ENCODE data around the gene MCM3.

The MCM3 gene

GRCh38 chr6:52301326-52301725 lies 16.8 kb upstream of the MCM3 start:
- no peak for DNase-seq

GRCh38 chr6:52300489-52300931 lies 16.0 kb upstream of the MCM3 start:
- DNase-seq = no peak

- DNase-seq = no peak
These were observed 15.1 kb upstream of the MCM3 start for GRCh38 chr6:52299653-52300052.

DNA sequence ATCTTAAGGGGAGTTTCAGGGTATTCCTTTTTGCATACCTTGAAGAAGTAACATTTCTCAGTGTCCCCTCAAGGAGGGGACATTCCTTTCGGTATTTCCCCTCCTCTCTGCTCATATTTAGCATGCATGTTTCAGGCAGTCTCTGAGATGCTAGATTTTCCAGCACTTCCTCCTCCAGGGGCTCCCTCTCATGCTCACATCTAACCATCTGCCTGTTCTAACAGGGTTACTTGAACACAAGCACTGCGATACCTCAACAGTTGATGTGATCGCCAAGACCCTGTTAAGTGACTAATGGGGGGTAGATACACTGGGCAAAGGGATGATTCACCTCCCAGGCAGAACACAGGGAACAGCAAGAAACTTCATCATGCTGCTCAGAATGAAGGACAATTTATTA lies 12.9 kb upstream of the MCM3 start:
- DNase-seq = no peak

- DNase-seq = no peak
These were observed 8.5 kb upstream of the MCM3 start for GRCh38 chr6:52293067-52293466.

- no peak for DNase-seq
These were observed 4.3 kb upstream of the MCM3 start for GRCh38 chr6:52288841-52289240.

GRCh38 chr6:52288216-52288615 lies 3.7 kb upstream of the MCM3 start:
- no peak for DNase-seq

- DNase-seq = peak; percentile 52
These were observed 2.4 kb upstream of the MCM3 start for GRCh38 chr6:52286798-52287432.

DNA sequence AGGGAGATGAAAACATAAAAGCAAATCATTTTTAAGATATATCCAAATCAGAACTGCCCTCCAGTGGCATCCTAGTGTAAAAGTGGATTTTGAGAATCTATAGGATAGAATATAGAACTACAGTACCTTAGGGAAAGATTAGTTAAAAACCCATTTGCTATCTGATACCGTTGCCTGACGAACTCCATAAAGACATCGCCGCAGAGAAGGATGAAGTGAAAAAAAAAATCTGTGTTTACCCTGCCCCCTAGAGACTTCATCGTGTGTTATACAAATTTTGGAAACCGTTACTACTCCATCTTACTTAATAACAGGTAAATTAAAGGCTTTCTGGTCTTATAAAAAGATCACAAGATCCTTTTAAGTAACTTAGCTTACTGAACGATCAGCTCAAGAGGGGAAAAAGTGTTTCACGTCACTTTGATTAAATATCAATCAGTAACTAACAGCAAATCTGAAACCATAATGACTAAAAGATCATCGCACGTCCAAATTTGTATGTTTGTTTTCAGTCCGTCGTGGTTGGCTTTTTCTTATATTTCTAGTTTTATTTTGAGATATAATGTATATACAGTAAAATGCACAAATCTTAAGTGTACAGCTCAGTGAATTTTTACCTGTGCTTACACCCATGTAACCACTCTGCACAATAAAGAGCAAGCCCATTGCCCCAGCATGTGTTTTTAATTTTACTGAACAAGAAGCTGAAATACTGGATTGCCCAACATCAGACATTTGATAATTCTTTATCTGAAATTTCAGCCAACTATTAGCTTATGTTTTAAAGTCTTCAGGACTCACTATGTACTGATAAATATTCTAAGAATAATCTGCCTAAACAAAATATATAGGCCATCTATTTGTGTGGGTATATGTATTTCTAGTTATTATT lies 881 bp upstream of the MCM3 start:
- no peak for DNase-seq

DNA sequence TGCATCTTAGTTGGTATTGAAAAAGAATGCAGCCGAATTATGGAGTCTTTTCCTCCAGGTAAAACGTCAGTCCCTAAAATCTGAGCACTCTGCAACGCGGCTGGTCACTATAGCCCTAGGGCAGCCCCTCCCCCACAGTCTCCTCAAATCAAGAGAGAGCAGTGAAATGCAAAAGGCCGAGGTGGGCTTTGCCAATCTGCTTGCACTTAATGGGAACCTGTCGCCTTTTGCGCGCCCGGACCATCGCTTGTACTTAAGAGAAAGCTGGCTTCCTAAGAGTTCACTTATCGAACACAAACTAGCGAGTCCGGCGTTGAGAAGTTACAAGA lies 447 bp downstream of the MCM3 start:
- DNase-seq = no peak

DNA sequence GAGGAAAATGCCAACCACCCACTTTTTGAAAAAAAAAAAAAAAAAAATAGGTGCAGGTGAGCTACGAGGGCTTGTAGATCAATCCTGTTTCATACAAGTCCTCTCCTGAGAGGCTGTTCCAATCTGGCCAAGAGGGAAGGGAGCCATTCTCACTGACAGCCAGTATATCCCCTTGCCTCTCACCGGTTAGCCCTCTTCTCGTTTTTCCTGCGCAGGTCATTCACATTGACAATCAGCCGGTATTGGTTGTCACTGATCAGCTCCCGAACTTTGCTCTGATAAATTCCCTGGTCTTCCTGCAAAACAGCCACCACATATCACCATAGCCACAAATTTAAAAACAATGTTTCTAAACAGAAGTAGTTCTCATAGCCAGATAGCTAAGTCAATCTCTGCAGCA lies 1.4 kb downstream of the MCM3 start:
- DNase-seq = no peak

DNA sequence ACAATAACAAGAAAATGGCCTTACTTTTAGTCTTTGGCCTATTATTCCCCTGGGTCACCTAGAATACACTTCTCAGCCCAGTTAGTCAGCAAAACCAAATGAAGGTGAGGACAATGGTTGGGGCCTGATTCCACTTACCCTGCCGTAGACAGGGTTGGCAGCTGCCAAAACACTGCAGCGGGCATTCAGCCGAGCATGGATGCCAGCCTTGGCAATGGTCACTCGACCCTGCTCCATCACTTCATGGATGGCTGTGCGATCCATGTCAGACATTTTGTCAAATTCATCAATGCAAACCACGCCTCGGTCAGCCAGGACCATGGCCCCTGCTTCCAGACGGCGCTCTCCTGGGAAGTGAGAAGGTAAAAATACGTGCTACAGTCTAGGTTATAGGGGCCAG lies 8.4 kb downstream of the MCM3 start:
- no peak for DNase-seq

GRCh38 chr6:52271852-52272460 lies 12.6 kb downstream of the MCM3 start:
- no peak for DNase-seq

- peak; percentile 63 for DNase-seq
These were observed 20.6 kb downstream of the MCM3 start for GRCh38 chr6:52263709-52264540.

DNA sequence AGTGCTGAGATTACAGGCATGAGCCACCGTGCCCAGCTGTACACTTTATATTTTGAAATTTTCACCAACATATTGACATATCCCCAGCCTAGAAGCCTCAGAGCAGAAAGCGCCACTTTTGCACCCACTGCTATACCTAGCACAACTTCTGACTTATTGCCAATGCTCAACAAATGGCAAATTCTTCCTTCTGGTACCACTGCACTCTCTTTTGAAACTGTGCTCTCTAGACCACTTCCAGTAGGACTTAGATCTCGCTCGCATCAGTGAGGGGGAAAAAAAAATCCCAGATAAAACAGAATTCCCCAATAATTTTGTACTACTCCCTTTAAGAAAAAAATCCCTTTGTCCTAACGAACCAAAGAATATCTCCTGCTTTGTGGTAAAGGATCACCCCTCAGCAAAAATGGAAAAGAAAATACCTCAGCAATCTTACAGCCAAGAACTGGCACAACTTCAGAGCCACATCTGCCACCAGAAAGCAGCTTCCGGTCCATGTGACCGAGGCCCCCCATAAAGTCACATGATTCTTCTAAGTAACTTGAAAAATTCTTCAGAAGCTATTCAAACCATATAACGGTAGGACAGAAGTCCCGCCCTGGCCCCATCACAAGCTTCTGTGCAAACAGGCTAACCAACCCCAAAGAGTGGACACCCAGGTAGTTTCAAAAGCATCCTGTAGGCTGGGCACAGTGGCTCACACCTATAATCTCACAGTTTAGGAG lies 21.8 kb downstream of the MCM3 start:
- DNase-seq = no peak

- DNase-seq = no peak
These were observed 23.3 kb downstream of the MCM3 start for GRCh38 chr6:52261229-52261628.

DNA sequence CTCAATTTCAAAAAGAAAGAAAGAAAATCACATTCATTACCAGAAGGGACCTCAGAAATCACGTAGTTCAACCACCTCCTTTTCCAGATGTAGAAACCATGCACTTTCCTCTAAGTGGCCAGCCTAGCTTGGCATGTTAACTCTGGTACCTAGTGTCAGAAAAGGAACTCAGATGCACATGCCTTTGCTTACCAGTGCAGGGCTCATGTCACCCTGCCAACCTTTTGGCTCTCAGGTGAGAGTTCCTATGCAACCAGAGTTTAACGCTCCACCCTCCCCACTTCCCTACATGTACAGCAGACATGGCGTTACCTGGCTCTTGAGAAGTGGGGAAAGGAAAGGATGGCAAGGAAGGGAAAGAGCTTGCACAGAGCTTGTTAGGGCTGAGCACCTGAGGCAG lies 23.9 kb downstream of the MCM3 start:
- no peak for DNase-seq

DNA sequence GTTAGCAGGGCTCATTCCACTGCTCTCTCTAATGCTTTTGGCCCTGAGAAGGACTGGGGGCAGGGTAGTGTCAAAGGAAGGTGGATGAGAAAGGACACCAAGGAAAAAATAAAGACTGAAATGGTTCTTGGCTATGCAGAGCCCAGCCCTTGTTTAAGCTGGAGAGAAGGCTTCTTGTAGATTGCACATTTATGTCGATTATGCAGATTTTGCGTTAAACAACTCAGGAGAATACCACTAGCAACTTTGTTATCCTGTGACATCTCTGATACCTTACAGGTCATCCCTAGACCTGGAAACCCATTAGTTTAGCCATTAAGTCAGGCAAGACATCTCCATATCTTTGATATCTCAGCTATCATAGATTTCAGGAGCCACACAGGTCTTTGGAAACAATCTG lies 29.1 kb downstream of the MCM3 start:
- no peak for DNase-seq

DNA sequence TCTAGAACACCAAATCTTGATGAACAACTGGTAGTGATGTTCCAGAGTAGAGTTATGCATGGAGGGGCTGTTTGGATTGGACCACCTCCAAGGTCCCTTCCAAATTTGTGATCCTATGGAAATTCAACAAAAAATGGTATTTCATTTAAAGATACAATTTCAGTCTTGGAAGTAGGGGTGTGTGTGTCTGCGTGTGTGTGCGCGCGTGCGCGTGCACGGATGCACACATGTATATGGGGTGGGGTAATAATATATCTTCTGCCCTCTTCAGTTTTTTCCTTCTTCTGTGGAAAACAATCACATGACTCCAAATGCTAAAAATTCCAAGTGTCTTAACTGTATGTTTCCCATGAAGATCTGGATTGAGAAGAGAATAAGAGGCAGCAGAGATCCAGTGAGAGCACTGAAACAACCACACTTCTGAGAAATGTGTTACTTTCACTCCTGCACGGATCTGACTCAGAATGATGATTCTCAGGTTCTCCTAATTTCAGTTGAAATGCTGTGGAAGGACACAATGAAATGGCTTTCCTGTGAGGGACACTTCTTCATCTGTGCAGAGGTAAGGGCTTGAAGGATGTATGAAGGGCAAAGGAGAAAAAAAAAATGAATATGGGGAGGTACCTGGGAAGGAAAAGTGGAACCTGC lies 29.7 kb downstream of the MCM3 start:
- no peak for DNase-seq

- DNase-seq = no peak
These were observed 31.0 kb downstream of the MCM3 start for GRCh38 chr6:52253494-52253893.

DNA sequence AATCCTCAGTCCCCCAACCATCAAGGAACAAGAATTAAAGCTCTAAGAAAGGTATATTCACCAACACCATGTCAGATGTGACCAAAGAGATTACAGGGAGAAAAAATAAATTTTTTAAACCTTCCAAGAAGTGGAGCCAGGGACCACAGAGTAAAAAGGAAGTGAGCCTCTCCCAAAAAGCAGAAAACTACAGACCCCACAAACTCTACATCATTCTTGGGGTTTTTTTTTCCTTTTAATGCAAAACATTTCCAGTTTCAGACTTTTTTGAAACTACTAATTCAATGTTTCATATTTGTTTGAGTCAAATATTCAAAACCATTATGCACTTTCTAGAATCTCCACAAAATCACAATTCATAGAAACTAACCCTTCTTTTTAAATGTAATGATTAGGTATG lies 33.4 kb downstream of the MCM3 start:
- DNase-seq = no peak

- no peak for DNase-seq
These were observed 35.5 kb downstream of the MCM3 start for GRCh38 chr6:52249078-52249477.

Measured in activated gamma-delta T cell treated with Interleukin-2 at 50 U/mL for 16 hours (primary cell).